A549 (cell line): ENCODE results near the gene EXOC6.

Experiments
- CEBPB ChIP-seq, 2 experiments: fragments of >200 bp in 1 of 2; sonication (Bioruptor Twin) in 1 of 2; formaldehyde crosslinking in 1 of 2; IDR thresholded peaks; 2 replicates each; pipeline ENCODE4 v1.6.1; 2012 to 2016
- JUN ChIP-seq, 2 experiments: fragments of >200 bp; sonication (Bioruptor Twin); formaldehyde crosslinking; IDR thresholded peaks; 2 replicates in 1 of 2; 3 replicates in 1 of 2; pipeline ENCODE4 v1.6.1; 2016 to 2017

- TF ChIP-seq CEBPB (IDR thresholded peaks at IDR 0.05) (no peak), JUN (IDR thresholded peaks at IDR 0.05) (no peak)
Measured at GRCh38 chr10:92990615-92991014, 142.3 kb downstream of the EXOC6 start.
